Cardiac fibroblast (primary cell): Measurements from ENCODE around the gene FAM216B.

Experiments used
- DNase-seq, 2 donors: peaks; one replicate each; pipeline versions ENCODE4 v3.0.0 to v3.0.0-alpha.2; 2010; ENCODE audit warnings: low read depth in 2 of 2
- H3K4me3 ChIP-seq, 2 donors: replicated peaks in 1 of 2; 1 replicate in 1 of 2; 2 replicates in 1 of 2; pipeline ENCODE4 v1.5.1; 2011; ENCODE audit warnings: low read depth in 2 of 2, low read length in 2 of 2, mild to moderate bottlenecking in 2 of 2, moderate library complexity in 1 of 2
- CTCF ChIP-seq: IDR thresholded peaks from one replicate; pipeline ENCODE4 v1.5.1; 2011; ENCODE audit warnings: low read depth, mild to moderate bottlenecking, low read length, inconsistent platforms

FAM216B gene

DNA sequence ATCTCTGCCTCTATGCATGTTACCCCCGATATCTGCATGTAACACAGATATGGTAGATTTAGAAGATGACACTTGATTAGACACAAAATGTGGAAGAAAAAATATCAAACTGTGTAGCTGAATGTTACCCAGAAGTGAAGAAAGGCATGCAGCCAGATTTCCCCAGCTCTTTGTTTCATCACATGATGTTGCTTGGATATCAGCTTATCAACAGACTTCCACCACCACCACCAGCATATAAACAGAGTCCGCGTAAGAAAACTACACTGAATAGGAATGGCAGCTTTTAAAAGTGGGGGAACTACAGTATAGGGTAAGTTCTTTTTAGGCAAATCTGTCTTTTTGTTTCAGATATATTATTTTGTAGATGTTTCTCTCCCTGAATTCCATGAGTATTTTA, at the start of gene FAM216B:
Gene FAM216B, plus strand, starts transcription at position 233 of the 400 bp plus-strand sequence. CDS start 2,484 bp downstream, outside the sequence.
- peak in 1 of 2 donors; percentile 40 for DNase-seq
- no peak within 1 kb of the TSS for H3K4me3 ChIP-seq
- no peak for TF ChIP-seq CTCF

DNA sequence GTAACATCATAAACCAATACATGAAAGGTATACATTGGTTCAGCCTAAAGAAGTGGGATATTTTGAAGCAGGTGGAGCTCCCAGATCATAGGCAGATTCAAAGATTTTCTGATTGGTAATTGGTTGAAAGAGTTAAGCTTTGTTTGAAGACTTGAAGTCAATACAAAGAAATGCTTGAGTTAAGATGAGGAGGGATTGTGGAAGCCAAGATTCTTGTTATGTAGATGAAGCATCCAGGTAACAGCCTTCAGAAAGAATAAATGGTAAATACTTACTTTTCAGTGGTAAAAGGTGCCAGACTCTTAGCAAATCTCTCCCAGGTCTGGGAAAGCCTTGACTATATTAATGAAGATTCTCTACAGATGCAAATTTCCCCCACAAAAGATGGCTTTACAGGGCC, 49.3 kb upstream of the FAM216B start:
- no peak overlapping the region for H3K4me3 ChIP-seq
- no peak for DNase-seq
- TF ChIP-seq CTCF, result no peak

- TF ChIP-seq CTCF, result no peak
- DNase-seq, result no peak
- H3K4me3 ChIP-seq, result no peak overlapping the region
Measured at GRCh38 chr13:42733046-42733445, 48.3 kb upstream of the FAM216B start.

GRCh38 chr13:42735010-42735409, 46.4 kb upstream of the FAM216B start:
- no peak for TF ChIP-seq CTCF
- no peak overlapping the region for H3K4me3 ChIP-seq
- DNase-seq, result no peak

- TF ChIP-seq CTCF, result no peak
- peak; percentile 45 to 52 for DNase-seq
- H3K4me3 ChIP-seq, result no peak overlapping the region
Measured at GRCh38 chr13:42740753-42741152, 40.6 kb upstream of the FAM216B start.

GRCh38 chr13:42741914-42742313, 39.5 kb upstream of the FAM216B start:
- TF ChIP-seq CTCF, result no peak
- no peak for DNase-seq
- no peak overlapping the region for H3K4me3 ChIP-seq

GRCh38 chr13:42745655-42746054, 35.7 kb upstream of the FAM216B start:
- no peak for TF ChIP-seq CTCF
- DNase-seq, result peak; percentile 11 to 27
- no peak overlapping the region for H3K4me3 ChIP-seq
